HL-60 (cell line): ENCODE data around the gene KSR2.

Experiments
- DNase-seq, 2 experiments: peaks; one replicate each; pipeline ENCODE4 v3.0.0-alpha.2; 2010 to 2020; ENCODE audit warnings: low read depth in 1 of 2, low spot score in 1 of 2
- H3K27ac ChIP-seq: fragments of 250-450 bp; sonication (Bioruptor Pico); replicated peaks from 2 replicates; pipeline ENCODE4 v1.5.1; 2020; ENCODE audit warnings: mild to moderate bottlenecking, moderate library complexity
- H3K27me3 ChIP-seq: fragments of 250-450 bp; sonication (Bioruptor Pico); 2 replicates; pipeline ENCODE4 v1.5.1; 2021; ENCODE audit warnings: mild to moderate bottlenecking, moderate library complexity; ENCODE audit not compliant: insufficient read depth, poor library complexity, severe bottlenecking
- H3K4me3 ChIP-seq: replicated peaks from 2 replicates; pipeline ENCODE4 v1.5.1; 2011; ENCODE audit warnings: mild to moderate bottlenecking, control low read depth, low read length; ENCODE audit not compliant: insufficient read depth
- GABPA ChIP-seq: IDR thresholded peaks from 2 replicates; pipeline ENCODE4 v1.6.1; 2012; ENCODE audit warnings: low read depth
- POLR2AphosphoS5 ChIP-seq: IDR thresholded peaks from 2 replicates; pipeline ENCODE4 v1.6.1; 2012; ENCODE audit warnings: low read depth
- SPI1 ChIP-seq: IDR thresholded peaks from 2 replicates; pipeline ENCODE4 v1.6.1; 2012; ENCODE audit warnings: low read depth, mild to moderate bottlenecking, borderline replicate concordance
- TF ChIP-seq, protein P1 (sequence below): IDR thresholded peaks from one replicate; pipeline ENCODE4 v1.5.1; 2011; ENCODE audit warnings: low read length, control low read depth, inconsistent platforms; ENCODE audit not compliant: insufficient read depth
- TF ChIP-seq, protein P2 (sequence below): IDR thresholded peaks from 2 replicates; pipeline ENCODE4 v1.6.1; 2012; ENCODE audit warnings: low read depth; ENCODE audit not compliant: insufficient replicate concordance

The KSR2 gene

DNA sequence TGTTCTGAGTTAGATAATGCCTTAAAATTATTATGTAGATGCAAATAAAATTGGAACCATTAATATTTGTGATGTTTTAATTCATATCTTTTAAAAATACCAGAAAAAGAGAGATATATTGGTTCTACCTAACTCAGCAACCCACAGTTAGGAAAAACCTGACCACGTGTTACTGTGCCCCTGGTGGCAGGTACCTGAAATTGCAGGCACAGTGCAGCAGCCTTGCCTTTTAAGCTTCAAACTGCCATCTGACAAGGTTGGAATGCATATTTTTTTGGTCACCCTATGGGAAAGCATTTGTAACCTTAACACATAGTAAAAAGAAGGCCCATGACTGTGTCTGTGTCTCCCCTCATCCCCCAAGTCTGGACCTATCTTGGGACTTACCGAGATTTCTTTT is 498.0 kb downstream of the KSR2 start:
- DNase-seq = peak in 1 of 2 experiments; percentile 7
- Histone ChIP-seq H3K4me3 (no peak overlapping the region), H3K27me3 (no peaks in the 10 kb centered on the region), H3K27ac (no peak overlapping the region)
- TF ChIP-seq, protein P1, sequence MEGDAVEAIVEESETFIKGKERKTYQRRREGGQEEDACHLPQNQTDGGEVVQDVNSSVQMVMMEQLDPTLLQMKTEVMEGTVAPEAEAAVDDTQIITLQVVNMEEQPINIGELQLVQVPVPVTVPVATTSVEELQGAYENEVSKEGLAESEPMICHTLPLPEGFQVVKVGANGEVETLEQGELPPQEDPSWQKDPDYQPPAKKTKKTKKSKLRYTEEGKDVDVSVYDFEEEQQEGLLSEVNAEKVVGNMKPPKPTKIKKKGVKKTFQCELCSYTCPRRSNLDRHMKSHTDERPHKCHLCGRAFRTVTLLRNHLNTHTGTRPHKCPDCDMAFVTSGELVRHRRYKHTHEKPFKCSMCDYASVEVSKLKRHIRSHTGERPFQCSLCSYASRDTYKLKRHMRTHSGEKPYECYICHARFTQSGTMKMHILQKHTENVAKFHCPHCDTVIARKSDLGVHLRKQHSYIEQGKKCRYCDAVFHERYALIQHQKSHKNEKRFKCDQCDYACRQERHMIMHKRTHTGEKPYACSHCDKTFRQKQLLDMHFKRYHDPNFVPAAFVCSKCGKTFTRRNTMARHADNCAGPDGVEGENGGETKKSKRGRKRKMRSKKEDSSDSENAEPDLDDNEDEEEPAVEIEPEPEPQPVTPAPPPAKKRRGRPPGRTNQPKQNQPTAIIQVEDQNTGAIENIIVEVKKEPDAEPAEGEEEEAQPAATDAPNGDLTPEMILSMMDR = peak; percentile 50
- no peak for TF ChIP-seq POLR2AphosphoS5

DNA sequence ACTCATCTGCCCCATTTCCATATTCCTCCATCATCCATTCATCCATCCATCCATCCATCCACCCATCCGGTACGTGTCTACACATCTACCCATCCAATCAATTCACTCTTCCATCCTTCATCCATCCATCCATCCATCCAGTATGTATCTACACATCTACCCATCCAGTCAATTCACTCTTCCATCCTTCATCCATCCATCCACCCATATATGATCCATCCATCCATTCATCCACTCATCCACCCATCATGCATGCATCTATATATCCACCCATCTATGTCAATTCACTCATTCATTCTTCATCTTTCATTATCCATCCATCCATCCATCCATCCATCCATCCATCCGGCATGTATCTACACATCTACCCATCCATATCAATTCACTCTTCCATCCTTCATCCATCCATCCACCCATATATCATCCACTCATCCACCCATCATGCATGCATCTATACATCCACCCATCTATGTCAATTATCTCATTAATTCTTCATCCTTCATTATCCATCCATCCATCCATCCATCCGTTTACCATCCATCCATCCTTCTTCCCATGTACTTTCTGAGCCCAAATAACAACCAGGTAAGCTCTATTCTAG is 498.8 kb downstream of the KSR2 start:
- Histone ChIP-seq H3K27ac (no peak overlapping the region), H3K4me3 (no peak overlapping the region), H3K27me3 (no peaks in the 10 kb centered on the region)
- no peak for DNase-seq
- no peak for TF ChIP-seq SPI1
- TF ChIP-seq, protein P1 = no peak
- TF ChIP-seq GABPA = no peak
- no peak for TF ChIP-seq POLR2AphosphoS5
- TF ChIP-seq, protein P2, sequence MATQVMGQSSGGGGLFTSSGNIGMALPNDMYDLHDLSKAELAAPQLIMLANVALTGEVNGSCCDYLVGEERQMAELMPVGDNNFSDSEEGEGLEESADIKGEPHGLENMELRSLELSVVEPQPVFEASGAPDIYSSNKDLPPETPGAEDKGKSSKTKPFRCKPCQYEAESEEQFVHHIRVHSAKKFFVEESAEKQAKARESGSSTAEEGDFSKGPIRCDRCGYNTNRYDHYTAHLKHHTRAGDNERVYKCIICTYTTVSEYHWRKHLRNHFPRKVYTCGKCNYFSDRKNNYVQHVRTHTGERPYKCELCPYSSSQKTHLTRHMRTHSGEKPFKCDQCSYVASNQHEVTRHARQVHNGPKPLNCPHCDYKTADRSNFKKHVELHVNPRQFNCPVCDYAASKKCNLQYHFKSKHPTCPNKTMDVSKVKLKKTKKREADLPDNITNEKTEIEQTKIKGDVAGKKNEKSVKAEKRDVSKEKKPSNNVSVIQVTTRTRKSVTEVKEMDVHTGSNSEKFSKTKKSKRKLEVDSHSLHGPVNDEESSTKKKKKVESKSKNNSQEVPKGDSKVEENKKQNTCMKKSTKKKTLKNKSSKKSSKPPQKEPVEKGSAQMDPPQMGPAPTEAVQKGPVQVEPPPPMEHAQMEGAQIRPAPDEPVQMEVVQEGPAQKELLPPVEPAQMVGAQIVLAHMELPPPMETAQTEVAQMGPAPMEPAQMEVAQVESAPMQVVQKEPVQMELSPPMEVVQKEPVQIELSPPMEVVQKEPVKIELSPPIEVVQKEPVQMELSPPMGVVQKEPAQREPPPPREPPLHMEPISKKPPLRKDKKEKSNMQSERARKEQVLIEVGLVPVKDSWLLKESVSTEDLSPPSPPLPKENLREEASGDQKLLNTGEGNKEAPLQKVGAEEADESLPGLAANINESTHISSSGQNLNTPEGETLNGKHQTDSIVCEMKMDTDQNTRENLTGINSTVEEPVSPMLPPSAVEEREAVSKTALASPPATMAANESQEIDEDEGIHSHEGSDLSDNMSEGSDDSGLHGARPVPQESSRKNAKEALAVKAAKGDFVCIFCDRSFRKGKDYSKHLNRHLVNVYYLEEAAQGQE = no peak

DNA sequence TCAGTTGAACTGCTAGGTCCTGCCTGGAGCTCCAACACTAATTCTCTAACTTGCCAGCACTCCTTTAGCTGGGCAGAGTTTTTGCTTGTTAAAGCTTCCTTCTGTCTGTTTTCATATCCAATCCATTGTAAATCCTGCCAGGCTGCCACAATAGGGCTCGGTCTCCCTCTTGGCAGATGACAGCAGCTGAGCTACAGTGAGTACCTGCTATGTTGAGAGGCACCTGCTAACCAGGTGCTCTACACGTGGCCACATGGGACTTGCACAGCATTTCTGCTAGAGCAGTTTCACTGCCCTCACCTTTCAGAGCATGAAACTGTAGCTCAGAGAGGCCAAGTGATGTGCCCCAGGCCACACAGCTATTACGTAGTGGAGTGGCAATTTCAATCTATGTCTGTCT is 500.8 kb downstream of the KSR2 start:
- Histone ChIP-seq H3K27ac (no peak overlapping the region), H3K27me3 (no peaks in the 10 kb centered on the region), H3K4me3 (no peak overlapping the region)
- no peak for DNase-seq
- no peak for TF ChIP-seq GABPA
- TF ChIP-seq, protein P1 = no peak
- TF ChIP-seq, protein P2 = no peak
- TF ChIP-seq POLR2AphosphoS5 = no peak
- TF ChIP-seq SPI1 = no peak

DNA sequence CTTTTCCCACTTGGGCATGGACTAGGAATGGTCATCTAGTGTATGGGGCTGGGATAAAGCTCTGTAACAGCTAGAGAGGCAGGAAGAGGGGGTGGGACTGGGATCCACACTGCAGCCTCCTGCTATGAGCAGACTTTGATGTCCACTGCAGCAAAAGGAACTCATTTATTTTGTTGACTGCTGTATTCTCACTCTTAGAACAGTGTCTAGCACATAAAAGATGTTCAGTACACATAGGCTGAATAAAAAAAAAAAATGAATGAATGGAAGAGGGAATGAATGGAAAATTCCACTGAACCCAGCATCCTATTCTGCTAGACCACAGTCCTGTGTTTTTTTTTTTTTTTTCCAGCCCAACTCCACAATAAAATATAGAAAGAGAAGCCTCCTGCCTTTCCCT is 501.2 kb downstream of the KSR2 start:
- no peak overlapping the region for H3K4me3 ChIP-seq
- no peak for DNase-seq
- no peaks in the 10 kb centered on the region for H3K27me3 ChIP-seq
- H3K27ac ChIP-seq = no peak overlapping the region
- TF ChIP-seq, protein P1 = no peak
- no peak for TF ChIP-seq SPI1
- TF ChIP-seq GABPA = no peak
- TF ChIP-seq, protein P2 = no peak
- no peak for TF ChIP-seq POLR2AphosphoS5
